GM19324 (cell line): ENCODE measurements around the gene EML6.

Source experiments
- ATAC-seq: cut with Tn5 transposase; IDR thresholded peaks from one replicate; pipeline ENCODE4 v1.9.1; 2021; ENCODE audit warnings: mild to moderate bottlenecking, moderate library complexity; ENCODE audit not compliant: unreplicated experiment, low FRiP score

The EML6 gene

GRCh38 chr2:54902763-54903162 is 179.3 kb downstream of the EML6 start:
- ATAC-seq = no peak

- no peak for ATAC-seq
Measured at GRCh38 chr2:54903736-54904554, 180.5 kb downstream of the EML6 start.

- no peak for ATAC-seq
Measured at GRCh38 chr2:54904836-54905235, 181.4 kb downstream of the EML6 start.

DNA sequence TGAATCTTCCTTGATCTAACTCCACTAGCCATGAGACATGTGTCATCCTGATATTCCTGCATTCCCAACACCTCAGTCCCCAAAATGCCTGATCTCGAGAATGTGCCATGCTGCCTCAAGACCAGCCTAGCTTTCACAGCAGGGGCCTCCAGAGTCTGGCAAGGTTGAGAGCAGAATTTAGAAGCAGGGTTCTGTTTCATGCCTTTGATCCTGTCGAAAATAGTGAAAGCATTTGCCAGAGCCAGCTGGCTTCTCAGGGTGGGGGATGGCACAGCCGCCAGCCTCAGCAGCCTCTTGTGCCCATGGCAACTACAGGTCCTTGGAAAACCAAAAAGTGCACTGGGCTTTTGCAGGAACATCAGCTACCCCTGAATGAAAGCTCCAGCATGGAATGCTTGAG is 183.3 kb downstream of the EML6 start:
- no peak for ATAC-seq

GRCh38 chr2:54907663-54908062 is 184.2 kb downstream of the EML6 start:
- ATAC-seq = no peak

DNA sequence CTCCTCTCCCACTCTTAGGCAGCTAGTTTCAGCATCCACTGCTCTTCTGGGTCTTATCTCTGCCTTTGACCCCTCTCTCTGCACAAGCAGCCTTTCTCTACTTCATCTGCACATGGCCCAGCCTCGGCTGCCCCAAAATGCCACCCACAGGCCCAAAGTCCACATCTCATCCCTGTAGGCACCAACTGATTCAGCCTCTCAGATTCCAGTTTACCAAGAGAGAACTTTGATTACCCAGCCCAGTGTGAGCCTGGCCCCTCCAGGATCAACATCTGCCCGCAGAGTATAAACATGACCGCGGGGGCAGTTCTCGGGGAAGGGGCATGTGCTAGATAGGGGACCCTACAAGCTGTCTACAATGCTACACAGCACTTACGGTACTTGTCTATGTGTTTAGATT is 185.1 kb downstream of the EML6 start:
- ATAC-seq = no peak

- ATAC-seq = no peak
Measured at GRCh38 chr2:54909001-54909400, 185.5 kb downstream of the EML6 start.

- ATAC-seq = no peak
Measured at GRCh38 chr2:54912305-54912704, 188.8 kb downstream of the EML6 start.

GRCh38 chr2:54912893-54913292 is 189.4 kb downstream of the EML6 start:
- no peak for ATAC-seq

DNA sequence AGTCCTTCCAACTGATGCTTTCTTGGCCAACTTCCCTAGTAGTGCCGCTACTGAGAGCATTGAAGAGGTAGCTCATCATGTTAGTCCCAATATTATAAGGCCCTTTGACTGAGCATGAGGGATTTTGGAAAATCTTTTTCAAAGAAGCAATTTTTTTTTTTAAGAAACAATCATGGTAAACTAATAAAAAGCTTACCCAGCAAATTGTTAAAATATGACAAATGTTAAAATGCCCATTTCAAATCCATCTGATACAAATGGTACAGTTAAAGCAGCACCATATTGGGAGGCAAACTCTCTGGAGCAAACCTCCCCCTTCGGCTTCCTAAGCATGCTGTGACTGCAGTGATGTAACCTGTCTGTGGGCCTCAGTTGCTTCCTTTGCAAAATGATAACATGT is 191.2 kb downstream of the EML6 start:
- no peak for ATAC-seq

DNA sequence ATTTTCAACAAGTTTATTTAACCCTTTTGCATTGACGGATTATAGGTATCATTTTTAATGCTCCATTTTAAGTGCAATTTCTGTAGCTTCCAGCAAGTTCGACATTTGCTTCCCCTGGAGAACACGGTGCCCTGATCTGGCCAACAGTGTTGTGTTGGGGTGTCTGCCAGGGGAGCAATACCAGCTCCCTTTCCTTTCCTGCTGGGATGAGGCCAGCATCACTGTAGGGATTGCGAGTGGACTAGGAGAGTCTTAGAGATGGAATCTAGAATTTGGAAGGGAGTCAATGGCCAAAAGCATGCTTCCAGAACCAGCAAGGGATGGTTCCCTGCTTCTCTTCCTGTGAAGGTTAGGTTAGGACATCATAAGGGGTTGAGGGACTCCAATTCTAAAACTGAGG is 191.6 kb downstream of the EML6 start:
- ATAC-seq = no peak

DNA sequence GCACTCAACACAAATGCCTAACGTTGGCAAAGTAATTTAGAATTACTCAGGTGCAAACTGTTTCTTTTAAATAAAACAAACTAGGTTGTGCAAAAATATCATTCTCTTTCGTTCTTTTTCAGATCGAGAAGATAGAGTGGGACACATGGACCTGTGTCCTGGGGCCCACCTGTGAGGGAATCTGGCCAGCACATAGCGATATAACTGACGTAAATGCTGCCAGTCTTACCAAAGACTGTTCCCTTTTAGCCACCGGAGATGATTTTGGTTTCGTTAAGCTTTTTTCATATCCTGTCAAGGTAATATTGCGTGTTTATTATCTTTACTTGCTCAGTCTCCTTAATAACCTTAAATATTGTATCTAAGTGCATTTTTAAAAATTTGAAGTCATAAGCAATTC is 193.2 kb downstream of the EML6 start:
- ATAC-seq = no peak

GRCh38 chr2:54918647-54919280 is 195.3 kb downstream of the EML6 start:
- ATAC-seq = no peak

DNA sequence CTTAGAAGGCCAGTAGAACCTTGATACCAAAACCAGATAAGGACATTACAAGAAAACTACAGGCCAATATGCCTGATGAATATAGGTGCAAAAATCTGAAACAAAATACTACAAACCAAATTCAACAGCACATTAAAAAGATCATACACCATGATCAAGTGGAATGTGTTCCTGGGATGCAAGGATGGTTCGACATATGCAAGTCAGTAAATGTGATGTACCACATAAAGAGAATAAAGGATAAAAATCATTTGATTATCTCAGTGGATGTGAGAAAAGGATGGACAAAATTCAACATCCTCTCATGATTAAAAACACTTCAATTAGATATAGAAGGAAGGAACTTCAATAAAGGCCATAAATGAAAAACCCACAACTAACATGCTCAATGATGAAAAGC is 197.2 kb downstream of the EML6 start:
- no peak for ATAC-seq

DNA sequence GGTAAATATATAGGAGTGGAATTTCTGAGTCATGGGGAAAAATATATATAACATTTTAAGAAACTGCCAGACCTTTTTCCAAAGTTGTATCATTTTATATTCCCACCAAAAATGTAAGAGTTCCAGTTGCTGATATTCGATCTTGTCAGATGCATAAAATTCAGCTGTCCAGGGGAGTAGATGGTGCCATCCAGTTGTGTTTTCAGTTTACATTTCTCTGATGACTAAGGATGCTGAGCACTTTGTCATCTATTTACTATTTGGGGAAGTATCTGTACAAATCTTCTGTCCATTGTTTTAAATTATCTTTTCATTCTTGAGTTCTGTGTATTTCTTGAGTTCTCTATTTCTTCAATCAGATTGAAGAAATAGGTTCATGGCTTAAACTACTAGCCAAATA is 200.7 kb downstream of the EML6 start:
- ATAC-seq = no peak

DNA sequence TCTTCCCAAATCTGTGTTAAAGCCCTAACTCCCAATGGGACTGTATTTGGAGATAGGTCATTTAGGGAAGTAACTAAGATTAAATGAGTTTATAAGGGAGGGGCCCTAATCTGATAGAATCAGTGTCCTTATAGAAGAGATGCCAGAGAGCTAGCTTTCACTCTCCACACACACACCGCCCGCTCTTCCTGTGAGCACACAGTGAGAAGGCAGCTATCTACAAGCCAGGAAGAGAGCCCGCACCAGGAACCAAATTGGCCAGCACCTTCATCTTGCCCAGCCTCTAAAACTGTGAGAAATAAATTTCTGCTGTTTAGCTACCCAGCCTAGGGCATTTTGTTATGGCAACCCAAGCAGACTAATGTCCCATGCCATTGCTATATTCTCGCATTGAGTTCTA is 201.6 kb downstream of the EML6 start:
- ATAC-seq = no peak

DNA sequence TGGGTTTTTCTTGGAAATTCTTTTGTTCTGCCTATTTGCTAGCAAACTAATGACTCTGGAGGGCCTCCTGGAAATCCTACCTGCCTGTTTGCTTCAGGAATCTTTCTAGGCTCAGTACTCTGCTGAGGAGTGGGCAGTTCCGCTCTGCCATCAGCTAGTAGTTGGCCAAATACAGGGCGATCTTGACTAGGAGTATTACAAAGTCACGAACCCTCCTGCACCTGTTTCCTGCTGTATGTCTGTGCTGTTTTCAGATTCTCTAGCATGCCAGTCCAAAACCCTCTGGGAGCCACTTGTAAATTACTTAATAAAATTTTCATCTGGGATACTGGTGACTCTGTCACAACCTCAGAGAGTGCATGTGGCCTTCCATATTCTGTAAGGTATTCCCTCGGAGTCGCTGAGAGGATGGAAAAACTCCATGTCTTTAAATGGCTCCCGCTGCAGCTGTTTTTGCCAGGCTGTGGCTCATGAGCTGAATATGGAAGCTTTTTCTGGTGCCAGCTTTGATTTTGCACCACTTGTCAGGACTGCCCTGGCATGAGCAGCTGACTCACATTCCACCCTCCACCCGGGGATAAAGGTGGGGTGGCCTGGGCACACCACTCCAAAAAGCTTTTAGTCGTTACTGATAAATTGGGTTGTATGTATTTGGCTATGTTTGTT is 203.8 kb downstream of the EML6 start:
- no peak for ATAC-seq

GRCh38 chr2:54927751-54928615 is 204.5 kb downstream of the EML6 start:
- ATAC-seq = no peak

GRCh38 chr2:54928719-54929118 is 205.3 kb downstream of the EML6 start:
- no peak for ATAC-seq

DNA sequence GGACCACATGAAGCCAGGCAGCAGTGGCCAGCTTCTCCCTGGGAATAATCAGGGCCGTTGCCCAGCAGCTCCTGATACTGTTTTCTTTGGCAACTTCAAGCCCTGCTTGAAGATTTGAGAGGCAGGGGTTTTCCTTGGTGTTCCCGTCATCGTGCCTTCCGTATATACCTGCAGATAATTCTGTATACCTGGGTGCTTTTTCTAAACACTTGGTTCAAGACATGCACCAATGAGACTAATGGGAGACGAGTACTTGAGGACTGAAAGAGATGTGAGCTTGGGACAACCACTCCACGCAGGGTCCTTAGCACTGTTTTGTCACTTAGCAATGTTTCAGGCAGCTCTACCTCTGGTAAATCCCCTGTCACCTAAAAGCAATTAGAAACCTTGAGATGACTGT is 208.0 kb downstream of the EML6 start:
- no peak for ATAC-seq

DNA sequence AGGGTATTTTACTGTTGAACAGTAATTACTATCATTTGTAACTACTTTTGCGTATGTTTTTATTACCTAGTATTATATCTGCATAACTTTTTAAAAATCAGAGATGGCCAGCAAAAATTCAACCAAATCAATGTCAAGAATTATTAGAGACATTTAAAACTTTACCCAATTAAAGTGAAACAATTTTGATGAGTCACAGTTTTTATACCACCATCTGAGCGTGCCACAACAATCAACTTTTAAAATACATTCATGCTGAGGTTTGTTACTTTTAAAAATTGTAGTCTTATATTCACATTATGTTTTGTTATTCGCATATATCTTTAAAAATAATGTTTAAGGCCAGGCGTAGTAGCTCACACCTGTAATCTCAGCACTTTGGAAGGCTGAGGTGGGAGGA is 211.9 kb downstream of the EML6 start:
- ATAC-seq = no peak
